Measurements from ENCODE around the gene LBH.
A peak's percentile ranks its signal among the peaks of the same experiment; 100 is the strongest.

The LBH gene

DNA sequence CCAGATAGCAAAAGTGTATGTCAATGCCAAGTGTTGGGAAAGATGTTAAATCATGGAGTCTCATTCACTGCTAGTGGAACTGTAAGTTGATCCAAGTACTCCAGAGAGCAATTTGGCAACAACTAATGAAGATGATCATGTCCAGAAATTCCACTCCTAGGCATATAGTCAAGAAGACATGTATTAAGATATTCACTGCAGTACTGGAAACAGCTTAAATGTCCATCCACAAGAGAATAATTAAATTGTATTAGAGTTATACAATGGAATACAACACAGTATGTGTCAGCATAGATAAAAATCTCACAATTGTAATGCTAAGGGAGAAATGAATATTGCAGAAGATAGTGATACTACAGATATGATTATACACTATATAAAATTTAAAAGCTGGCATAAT is 15.2 kb upstream of the LBH start:
- DNase-seq (ENCODE audit: low read depth in 1 of 2, low spot score in 1 of 2): no peak

DNA sequence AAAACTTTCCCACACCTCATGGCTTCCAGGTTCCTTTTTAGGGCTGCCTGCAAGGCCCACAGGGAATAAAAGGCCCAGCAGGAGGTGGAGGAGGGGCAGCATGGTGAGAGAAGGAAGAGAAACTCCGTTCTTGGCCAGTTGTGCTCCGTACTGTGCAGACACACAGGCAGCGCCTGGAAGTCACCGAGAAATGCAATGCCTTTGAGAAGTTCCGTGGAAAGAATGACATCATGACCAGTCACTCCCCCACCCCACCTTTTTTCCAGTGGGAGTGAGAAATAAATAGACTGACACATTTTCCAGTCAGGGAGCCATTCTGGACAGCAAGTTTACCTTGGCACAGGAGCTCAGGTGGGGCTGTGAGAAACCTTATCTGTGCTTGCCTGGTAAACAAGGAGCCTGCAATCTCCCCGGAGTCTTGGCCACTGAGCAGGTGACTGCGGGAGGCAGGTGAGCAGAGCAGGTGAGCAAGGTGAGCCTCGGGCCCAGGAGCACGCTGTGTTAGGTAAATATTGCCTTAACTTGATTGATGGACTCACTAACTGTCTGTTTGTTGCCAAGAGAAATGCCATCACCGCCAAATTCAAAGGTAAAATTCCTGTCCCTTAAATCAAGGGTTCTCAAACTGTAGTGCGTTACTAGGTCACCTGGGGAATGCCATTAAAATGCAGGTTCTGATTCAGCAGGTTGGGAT is 13.5 kb upstream of the LBH start:
- DNase-seq (ENCODE audit: low read depth in 1 of 2, low spot score in 1 of 2): no peak

DNA sequence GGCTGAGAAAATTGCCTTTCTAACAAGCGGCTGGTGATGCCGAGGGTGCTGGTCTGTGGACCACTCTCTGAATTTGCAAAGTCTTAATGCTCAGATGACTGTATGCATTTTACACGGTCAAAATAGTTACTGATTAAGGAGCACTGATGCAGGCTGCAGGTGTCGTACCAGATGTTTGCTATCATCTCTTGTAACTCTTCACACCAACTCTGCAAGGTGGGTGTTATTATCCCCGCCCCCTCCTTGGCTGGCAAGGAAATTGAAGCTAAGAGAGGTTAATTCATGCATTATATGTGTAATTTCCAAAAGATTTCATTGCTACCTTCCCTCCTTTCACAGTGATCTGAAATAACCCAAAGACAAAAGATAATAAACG is 13.0 kb upstream of the LBH start:
- DNase-seq (ENCODE audit: low read depth in 1 of 2, low spot score in 1 of 2): no peak

DNA sequence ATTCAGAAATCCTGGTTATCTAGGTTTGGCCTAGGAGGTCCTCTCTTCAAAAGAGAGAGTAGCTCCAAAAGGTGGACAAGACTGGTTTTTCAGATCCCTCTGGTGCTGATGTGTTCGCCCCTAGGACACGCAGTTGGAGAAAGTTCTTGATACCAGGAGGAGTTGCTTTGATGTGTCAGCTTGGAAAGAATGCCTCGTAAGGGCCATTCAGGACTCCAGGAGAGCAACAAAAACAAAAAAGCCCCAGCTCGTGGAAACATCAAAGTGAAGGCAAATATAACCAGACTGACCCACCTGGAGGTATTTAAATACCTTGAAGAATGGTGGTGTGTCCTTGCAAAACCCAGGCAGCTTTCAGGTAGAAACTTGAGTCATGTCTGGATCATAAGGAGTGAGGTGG is 12.5 kb upstream of the LBH start:
- no peak for DNase-seq (ENCODE audit: low read depth in 1 of 2, low spot score in 1 of 2)

DNA sequence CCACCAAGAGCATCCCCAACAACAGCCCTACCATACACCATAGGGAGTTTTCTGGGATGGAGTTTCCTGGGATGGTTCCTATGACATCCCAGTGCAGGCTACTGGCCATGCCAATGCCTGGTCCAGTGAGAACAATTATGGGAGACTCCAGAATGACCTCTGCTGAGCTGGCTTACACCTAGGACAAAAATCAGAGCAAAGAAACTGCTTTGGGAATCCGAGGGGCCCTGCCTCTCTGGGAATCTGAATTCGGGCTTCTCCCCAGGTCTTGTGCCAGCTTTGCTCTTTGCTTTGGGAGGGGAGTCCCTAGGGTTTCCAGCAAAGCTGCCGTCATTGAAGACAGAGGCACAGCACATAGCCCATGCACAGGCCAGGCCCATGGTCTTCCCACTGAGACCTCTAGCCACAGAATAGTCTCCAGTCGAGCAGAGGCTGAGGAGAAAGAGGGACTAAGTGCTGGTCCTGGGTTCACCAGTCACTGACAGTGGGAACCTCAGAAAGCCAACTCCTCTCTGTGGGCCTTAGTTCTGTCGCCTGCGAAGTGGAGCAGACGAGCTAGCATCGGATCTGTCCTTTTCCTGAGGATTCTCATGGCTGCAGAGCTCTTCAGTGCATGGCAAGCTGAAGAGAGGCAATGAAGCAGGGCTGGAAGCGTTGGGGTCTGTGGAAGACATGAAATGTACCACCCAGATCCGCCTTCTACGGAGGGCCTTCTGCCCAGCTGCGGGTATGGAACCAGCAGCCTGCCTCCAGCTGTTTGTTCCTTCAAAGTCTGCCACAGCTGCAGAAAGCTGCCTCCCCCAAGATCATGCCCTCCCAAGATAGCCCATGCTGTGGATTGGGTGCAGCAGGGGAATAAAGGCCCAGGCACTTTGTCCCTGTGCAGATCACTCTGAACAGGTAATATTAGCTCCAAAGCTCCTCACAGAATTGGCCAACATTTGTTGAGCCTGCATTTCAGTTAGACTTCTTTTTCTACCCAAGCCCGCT is 11.2 kb upstream of the LBH start:
- no peak for DNase-seq (ENCODE audit: low read depth in 1 of 2, low spot score in 1 of 2)

DNA sequence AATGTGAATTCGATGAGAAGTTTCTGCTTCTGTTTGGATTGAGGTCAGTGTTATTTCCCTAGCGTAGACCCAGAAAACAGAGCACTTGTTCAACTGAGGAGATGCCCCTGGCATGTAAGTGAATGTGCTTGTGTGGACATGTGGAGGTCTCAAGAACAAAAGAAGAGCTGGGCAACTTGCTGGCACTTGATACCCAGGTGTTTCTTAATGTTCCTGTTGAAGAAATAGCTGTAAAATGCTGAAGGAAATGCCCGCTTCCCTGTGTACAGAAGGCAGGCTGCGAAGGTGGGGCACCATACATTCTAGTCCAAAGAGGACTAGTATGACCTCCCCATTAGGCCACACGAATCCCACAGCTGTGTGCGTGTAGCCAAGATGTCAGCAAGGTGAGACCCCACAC is 9.8 kb upstream of the LBH start:
- no peak for DNase-seq (ENCODE audit: low read depth in 1 of 2, low spot score in 1 of 2)

DNA sequence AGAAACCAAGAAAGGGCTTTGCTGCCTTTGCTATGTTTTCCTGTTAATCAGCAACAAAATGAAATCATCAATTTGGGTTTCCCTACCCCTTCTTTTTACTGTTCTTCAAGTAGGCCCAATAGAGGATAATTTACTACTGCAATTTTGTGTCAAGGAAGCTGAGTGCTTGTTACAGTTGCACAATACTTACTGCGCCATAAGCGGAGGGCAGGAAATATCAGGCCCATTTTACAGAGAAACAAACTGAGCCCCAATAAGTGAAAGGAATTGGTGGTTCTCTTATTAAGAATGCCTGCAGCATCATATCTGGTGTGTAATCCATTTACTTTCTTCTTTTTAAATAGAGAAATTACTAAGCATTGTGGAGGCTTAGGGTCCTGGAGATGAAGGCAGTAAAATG is 9.3 kb upstream of the LBH start:
- no peak for DNase-seq (ENCODE audit: low read depth in 1 of 2, low spot score in 1 of 2)

DNA sequence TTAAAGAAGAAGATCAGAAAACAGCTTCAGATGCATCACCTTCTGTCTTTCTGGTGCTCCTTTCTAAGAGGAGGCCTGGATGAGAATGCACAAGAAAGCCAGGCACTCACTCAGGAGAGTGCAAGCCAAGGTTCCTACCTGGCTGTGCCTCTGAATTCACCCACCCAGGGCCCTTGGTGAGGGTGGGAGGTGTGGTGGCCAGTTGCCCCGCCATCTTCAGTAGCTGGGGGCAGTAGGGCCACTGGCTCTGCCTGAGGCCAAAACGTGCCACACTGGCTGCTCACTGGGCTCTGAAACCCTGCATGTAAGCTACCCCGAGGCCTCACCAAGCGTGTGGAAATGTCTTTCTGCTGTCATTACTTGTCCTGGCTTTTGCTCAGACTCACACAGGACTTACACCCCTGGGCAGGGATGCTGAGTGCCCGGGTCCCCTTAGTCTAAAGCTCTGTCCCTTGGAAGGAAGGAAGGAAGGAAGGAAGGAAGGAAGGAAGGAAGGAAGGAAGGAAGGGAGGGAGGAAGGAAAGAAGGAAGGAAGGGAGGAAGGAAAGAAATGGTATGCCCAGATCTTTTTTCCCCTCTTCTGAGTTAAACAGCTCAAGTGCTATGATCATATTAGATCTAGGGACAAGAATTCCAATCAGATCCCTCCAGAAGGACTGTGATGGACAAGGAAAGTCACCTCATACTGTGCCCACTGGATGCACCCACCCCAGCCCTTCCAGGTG is 8.5 kb upstream of the LBH start:
- DNase-seq (ENCODE audit: low read depth in 1 of 2, low spot score in 1 of 2): no peak

DNA sequence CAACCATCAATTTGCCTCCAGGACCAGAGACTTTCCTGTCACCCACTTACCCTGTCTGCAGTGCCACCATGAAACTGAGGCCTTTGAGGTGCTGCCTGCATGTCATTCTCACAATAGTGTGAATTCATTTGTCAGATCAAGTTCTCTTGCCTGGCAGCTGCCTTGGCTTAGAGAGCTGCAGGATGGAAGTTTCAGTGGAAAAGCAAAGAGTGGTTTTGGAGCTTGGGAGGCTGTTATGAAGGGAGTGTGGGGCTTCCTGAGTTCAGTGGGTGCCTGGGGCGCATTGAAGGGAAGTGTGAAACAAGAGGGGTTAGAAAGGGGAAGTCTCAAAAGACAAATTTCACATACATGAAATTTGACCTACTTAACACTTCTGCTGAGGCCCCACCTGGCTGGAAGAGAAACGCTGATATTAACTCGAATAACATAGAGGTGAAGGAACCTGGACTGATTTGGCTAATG is 7.9 kb upstream of the LBH start:
- DNase-seq (ENCODE audit: low read depth in 1 of 2, low spot score in 1 of 2): no peak

DNA sequence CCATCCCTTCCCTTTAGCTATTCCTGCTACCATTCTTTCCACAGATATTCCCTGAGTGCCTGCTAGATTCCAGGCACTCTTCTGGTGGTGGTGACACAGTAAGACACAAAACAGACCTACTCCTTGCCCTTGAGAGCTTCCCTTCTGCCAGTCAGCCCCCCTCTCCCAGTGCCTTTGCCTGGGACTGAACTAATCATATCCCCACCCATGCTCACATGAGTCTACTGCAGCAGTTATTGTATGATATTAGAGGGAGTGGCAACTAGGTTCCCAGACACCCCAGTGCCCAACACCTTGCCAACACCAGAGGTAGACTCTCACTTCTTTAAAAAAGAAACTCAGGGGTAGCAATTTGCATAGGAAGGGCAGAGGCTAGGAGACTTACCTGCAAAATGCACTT is 7.2 kb upstream of the LBH start:
- no peak for DNase-seq (ENCODE audit: low read depth in 1 of 2, low spot score in 1 of 2)

DNA sequence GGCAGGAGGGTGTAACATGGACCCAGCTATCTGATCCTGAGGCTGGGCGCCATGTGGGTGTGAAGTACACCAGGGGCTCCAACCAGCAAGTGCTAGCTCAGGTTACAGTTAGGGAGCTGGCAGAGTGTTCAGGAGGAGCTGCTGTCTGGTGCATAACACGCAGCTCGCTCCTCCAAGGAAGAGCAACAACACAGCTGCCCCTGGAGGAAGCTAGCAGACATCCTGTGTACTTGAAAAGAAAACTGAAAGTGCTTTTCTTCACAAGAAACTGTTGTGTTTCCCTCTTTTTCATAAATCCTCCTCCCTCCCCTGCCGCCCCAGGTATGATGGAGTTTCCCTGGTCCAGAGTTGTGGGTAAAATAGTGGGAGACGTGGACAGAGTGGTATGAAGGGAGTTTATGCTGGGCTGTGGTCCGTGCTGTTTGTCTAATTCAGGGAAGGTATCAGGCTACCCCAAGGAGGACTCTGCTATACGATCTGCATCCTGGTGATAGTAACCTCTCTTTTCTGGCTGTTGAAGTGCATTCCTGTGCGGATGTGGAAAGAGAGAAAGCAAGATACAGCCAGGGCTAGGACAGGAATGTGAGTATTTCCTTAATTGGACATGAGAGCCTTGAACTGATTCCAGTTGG is 6.1 kb upstream of the LBH start:
- no peak for DNase-seq (ENCODE audit: low read depth in 1 of 2, low spot score in 1 of 2)

DNA sequence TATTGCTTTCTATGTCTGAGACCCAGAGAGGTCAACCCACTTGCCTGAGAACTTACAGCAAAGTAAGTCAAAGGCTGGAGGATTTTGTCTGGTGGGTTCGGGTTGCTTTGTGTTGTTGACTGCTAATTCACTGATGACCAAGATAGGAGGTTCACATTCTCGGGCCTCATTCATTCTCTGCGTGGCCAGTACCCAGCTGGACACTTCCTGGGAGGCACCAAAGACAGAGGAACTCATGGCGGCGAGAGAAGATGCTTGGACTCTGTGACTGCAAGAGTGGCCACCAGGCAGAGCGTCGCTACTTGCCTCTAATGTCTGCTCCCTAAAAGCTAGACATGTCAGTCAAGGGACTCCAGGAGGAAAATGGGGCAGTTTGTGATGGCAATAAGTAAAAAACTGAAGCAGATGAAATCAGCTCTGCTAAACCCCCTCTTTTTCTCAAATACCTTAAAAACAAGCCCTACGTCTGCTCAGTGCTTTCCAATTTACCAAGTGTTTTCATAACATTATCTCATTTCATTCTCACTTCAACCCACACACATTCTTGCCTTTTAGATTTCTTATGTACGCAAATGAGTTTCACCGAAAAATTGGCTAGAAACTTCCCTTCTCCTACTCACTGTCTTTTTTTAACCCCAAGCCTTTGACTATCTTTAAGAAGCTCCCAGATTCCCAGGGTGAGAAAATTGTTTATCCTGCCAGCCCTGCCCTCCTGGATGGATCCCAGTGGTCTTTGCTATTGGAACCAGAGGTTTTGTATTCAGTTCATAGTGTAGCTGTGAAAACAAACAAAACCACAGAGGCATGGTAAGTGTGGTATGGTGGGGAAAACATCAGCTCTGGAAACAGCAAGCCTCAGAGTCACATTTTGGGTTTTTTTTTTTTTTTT is 4.9 kb upstream of the LBH start:
- no peak for DNase-seq (ENCODE audit: low read depth in 1 of 2, low spot score in 1 of 2)

DNA sequence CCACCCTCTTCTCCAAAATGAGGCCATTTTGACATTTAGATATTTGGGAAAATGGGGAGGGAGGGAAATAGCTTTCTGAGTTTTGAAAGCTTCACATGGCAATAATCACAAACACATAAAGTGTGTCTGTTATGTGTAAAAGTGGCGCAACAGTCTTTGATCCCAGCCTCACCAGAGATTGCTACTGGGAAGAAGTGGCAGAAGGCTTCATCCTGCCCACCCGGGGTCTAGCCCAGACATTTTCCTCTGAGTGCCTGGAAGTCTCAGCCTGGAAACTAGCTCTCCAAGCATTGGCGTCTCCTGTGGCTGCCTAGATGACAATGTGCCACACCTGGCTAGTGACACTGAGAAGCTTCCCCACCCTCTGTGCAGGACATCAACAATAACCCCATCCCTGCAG is 1.7 kb upstream of the LBH start:
- no peak for DNase-seq (ENCODE audit: low read depth in 1 of 2, low spot score in 1 of 2)

DNA sequence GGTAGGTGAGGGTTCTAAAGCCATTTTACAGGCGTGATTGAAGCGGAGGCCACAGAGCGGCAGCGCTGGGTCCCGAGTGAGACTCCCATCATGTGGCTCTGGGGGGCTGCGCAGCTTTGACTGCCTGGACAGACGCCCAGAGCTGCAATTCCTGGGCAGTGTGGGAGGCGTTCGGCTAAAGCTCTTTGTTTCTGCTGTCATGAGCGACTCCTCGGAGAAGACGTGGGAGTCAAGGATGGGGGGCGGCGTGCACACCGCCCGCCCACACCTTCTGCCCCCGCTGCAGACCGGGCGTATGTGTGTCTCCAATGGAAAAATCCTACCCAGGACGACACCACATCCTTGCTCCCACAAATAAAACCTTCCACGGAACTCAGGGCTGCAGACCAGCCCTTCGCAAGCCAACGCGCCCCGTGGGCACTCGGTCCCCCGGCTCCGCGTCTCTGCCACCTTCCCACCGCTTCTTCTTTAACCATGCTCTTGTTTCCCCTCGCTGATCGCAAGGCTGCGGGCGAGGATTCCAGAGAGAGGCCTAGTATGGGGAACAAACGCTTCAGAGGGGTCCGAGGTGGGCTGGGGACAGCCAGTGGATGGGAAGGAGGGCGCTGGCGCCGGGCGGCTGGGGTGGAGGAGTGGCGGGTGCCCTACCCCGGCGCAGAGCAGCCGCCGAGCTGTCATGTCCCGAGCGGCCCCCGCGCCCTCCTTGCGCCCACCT is 680 bp upstream of the LBH start:
- no peak for DNase-seq (ENCODE audit: low read depth in 1 of 2, low spot score in 1 of 2)

DNA sequence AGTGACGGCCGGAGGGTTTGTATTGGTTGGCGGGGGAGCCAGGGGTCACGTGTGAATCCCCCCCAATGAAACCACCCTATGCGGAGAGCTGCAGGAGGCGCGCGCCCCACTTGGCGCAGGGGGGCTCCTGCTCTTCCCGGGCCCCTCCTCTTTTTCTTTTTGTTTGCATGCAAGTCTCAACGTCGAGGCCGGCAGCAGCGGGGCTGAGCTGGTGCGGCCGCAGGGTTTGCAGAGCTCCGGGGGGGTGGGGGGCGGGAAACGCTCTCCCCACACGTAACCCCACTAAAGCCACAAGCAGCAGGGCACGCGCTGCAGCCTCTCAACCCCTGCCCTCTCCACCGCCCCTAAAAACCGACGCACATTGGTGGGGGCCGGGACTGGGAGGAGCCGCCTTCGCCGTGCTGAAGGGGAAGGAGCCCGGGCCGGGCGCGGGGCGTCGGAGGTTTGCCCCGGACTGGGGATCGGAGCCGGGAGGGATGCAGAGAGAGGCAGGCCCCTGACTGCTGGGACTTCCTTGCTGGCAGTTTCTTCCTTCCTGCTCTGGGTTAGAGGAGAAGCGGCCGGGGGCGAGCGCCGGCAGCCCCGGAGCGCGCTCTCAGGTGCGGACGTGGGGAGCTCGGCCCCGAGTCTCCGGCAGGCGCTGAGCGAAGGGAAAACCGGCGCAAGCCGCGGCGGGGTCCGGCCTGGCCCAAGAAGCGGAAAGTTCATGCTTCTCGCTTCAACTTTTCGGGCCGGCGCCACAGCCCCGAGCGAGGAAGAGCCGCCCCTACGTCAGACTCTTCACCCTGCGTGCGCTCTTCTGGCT is 864 bp downstream of the LBH start:
- DNase-seq (ENCODE audit: low read depth in 1 of 2, low spot score in 1 of 2): peak; percentile 49 to 51

DNA sequence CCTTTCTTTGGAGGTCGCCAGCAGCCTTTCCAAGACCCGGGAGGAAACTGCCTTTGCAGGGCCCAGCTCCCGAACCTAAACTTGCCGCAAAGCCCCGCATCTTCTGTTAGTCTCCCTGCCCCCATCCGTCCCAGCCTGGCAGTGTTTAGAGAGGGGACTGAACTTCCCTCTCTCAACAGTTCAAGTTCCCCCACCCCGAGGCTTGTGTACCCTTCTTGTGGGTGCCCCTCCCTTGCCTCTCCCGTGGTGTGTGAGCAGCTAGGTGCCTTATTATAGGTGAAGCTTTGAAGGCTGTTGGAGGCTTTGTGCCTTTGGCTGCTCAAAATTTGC is 1.4 kb downstream of the LBH start:
- no peak for DNase-seq (ENCODE audit: low read depth in 1 of 2, low spot score in 1 of 2)

DNA sequence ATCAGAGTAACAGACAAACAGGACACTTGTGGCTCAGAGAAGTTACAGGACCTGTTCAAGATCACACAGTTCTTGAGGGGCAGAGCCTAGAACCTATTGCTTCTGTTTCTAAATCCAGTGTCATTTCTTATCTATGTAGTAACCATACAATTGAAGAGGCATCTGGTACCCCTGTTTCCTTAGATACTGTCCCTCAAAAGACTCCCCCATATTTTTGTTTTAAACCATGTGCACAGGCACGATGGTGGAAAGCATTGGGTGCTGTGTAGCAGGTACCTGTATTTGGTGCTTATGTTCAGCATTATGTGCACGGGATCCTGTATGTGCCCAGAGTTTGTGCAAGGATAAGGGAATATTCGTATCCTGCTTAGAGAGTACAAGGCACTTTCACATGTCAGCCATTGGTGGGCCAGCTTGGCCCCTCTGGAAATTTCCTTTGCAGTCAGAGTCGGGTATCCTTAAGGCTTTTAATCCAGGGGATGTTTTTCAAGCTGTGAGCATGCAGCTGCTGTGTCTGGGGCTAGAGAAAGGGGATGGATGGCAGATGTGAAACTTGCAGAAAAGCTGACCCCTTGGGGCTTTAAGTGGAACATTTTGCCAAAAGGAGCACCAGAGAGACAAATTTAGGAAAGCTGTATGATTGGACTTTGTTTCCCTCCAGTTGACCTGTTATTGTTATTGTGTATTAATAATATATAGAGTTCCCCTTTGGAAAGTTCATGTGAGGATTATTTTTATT is 2.1 kb downstream of the LBH start:
- no peak for DNase-seq (ENCODE audit: low read depth in 1 of 2, low spot score in 1 of 2)

All from stimulated activated CD4-positive, alpha-beta T cell treated with anti-CD3 and anti-CD28 coated beads, Interleukin-15, amount 100 ng/mL, for 1 hour (primary cell).